ENCODE data around the gene ISLR. TPM values are rescaled to one million over a fixed set of nuclear protein-coding genes. Genes with fewer than 3 reads are reported as not detected.

ISLR gene
- total and polyA plus RNA-seq, 2 of the 8 experiments (the other 6 are each of a cell fraction or from before 2014, with no cell fraction given), result 0.29 to 0.35 TPM

DNA sequence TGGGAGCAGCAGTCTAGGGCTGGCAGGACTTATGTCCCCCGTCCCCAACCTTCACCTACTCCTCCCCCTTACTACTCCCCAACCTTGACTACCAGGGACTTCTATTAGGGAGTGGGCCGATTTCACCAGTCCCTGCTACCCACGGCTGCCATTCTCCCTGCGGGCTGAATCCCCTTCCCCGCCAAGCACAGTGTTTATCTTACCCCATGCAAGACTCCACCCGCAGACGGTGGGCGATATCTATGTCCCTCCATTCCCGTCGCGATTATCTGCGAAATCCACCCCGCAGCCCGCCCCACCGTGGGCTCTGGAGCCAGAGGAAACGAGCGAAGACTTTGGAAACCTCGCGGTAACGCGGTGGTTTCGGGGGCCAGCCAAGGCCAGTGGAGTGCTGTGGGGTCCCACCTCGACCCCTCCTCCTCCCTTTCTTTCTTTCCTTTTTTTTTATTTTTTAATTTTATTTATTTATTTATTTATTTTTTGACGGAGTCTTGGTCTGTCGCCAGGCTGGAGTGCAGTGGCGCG is 38.4 kb upstream of the ISLR start (continued):
- TF ChIP-seq SP2 (IDR thresholded peaks at IDR 0.05; ENCODE audit: low read length) (no peak), HDAC6 (IDR thresholded peaks at IDR 0.05; ENCODE audit: low read depth, low read length) (no peak), SP4 (IDR thresholded peaks at IDR 0.05; ENCODE audit: low read length) (no peak), MAFK (IDR thresholded peaks at IDR 0.05; ENCODE audit: low read depth, low read length) (no peak), CHD1 (IDR thresholded peaks at IDR 0.05; ENCODE audit: low read depth, low read length) (no peak), CEBPB (IDR thresholded peaks at IDR 0.05; ENCODE audit: low read depth, low read length) (no peak), EP300 (IDR thresholded peaks at IDR 0.05; ENCODE audit: borderline replicate concordance in 1 of 2, low read depth in 2 of 2, low read length in 2 of 2) (no peak)
- TF ChIP-seq, protein P1, sequence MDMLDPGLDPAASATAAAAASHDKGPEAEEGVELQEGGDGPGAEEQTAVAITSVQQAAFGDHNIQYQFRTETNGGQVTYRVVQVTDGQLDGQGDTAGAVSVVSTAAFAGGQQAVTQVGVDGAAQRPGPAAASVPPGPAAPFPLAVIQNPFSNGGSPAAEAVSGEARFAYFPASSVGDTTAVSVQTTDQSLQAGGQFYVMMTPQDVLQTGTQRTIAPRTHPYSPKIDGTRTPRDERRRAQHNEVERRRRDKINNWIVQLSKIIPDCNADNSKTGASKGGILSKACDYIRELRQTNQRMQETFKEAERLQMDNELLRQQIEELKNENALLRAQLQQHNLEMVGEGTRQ (IDR thresholded peaks at IDR 0.05; ENCODE audit: low read length), result no peak

Measured in H1 (cell line).